IMR-90 (cell line): ENCODE results near the gene DPF3. TPM values are rescaled to one million over a fixed set of nuclear protein-coding genes. Genes with fewer than 3 reads are reported as not detected.

Source experiments
- ATAC-seq: fragments of 200-7000 bp; cut with Tn5 transposase; 2 replicates; pipeline ENCODE4 v1.9.1; 2020; ENCODE audit warnings: low read depth, mild to moderate bottlenecking, moderate library complexity
- BruUV-seq: library from RNA; stranded (reverse); fragments of 400-500 nt; replicated peaks from 2 replicates; lab custom pipeline; 2021; lab: Mats Ljungman, UMichigan
- CTCF ChIA-PET: fragments of 300-600 bp; formaldehyde crosslinking; extraction: SDS; loops from one replicate; lab custom pipeline; 2021; ENCODE audit warnings: antibody characterized with exemption; lab: Yijun Ruan, JAX
- POLR2A ChIA-PET: fragments of 300-600 bp; sonication (Branson Sonifier 250); formaldehyde crosslinking; loops from one replicate; lab custom pipeline; 2022; ENCODE audit warnings: antibody characterized with exemption; ENCODE audit not compliant: unreplicated experiment; lab: Charles Lee
- DNase-seq: peaks from one replicate; pipeline ENCODE4 v3.0.0; 2013
- H2AFZ ChIP-seq: replicated peaks from 2 replicates; pipeline ENCODE3; 2013; ENCODE audit warnings: low read length, mild to moderate bottlenecking; ENCODE audit not compliant: poor library complexity
- H2AK5ac ChIP-seq: 2 replicates; pipeline ENCODE4 v1.6.1; 2013; ENCODE audit warnings: low read depth, low read length, inconsistent platforms
- H2AK9ac ChIP-seq: replicated peaks from 2 replicates; pipeline ENCODE3; 2013; ENCODE audit warnings: mild to moderate bottlenecking, low read depth, low read length, moderate library complexity; ENCODE audit not compliant: poor library complexity
- H2BK120ac ChIP-seq: 2 replicates; pipeline ENCODE4 v1.6.1; 2013; ENCODE audit warnings: low read depth, low read length, inconsistent platforms
- H2BK15ac ChIP-seq: 3 replicates; pipeline ENCODE4 v1.6.1; 2013; ENCODE audit warnings: low read depth, low read length, inconsistent platforms
- H2BK20ac ChIP-seq: 2 replicates; pipeline ENCODE4 v1.6.1; 2013; ENCODE audit warnings: low read depth, mild to moderate bottlenecking, inconsistent platforms, low read length, moderate library complexity
- H2BK5ac ChIP-seq: 2 replicates; pipeline ENCODE4 v1.6.1; 2013; ENCODE audit warnings: mild to moderate bottlenecking, low read depth, low read length, inconsistent platforms; ENCODE audit not compliant: poor library complexity, severe bottlenecking
- H3K14ac ChIP-seq: replicated peaks from 2 replicates; pipeline ENCODE4 v1.6.1; 2013; ENCODE audit warnings: low read depth, low read length, inconsistent platforms
- H3K18ac ChIP-seq: 2 replicates; pipeline ENCODE4 v1.6.1; 2013; ENCODE audit warnings: low read depth, low read length, control low read depth
- H3K23ac ChIP-seq: 2 replicates; pipeline ENCODE4 v1.6.1; 2013; ENCODE audit warnings: low read depth, low read length, inconsistent platforms
- H3K27ac ChIP-seq: 2 replicates; pipeline ENCODE4 v1.5.1; 2013; ENCODE audit warnings: mild to moderate bottlenecking, control low read depth, low read length; ENCODE audit not compliant: insufficient read depth
- H3K27me3 ChIP-seq: 2 replicates; pipeline ENCODE4 v1.6.1; 2013; ENCODE audit warnings: low read length; ENCODE audit not compliant: control insufficient read depth, insufficient read depth
- H3K36me3 ChIP-seq: 2 replicates; pipeline ENCODE4 v1.6.1; 2013; ENCODE audit warnings: low read length, mixed read lengths; ENCODE audit not compliant: control insufficient read depth, insufficient read depth
- H3K4ac ChIP-seq: 2 replicates; pipeline ENCODE4 v1.6.1; 2013; ENCODE audit warnings: low read depth, low read length, inconsistent platforms
- H3K4me1 ChIP-seq: 2 replicates; pipeline ENCODE4 v1.6.1; 2013; ENCODE audit warnings: low read length, mixed read lengths; ENCODE audit not compliant: control insufficient read depth, insufficient read depth
- H3K4me2 ChIP-seq: 2 replicates; pipeline ENCODE4 v1.6.1; 2013; ENCODE audit warnings: low read depth, mild to moderate bottlenecking, control low read depth, low read length, moderate library complexity
- H3K4me3 ChIP-seq: 2 replicates; pipeline ENCODE4 v1.5.1; 2013; ENCODE audit warnings: low read depth, mild to moderate bottlenecking, control low read depth, low read length, moderate library complexity; ENCODE audit not compliant: insufficient read depth
- H3K56ac ChIP-seq: 2 replicates; pipeline ENCODE4 v1.6.1; 2013; ENCODE audit warnings: low read length, inconsistent platforms; ENCODE audit not compliant: insufficient read depth; ENCODE audit errors: extremely low read depth
- H3K79me1 ChIP-seq, 2 experiments: 2 replicates each; pipeline ENCODE4 v1.6.1; 2013; ENCODE audit warnings: low read length in 2 of 2, inconsistent platforms in 1 of 2, low read depth in 1 of 2
- H3K9ac ChIP-seq: 2 replicates; pipeline ENCODE4 v1.6.1; 2013; ENCODE audit warnings: low read depth, low read length, control low read depth
- H3K9me1 ChIP-seq: 2 replicates; pipeline ENCODE4 v1.6.1; 2013; ENCODE audit warnings: low read length, inconsistent platforms; ENCODE audit not compliant: insufficient read depth
- H3K9me3 ChIP-seq: 2 replicates; pipeline ENCODE4 v1.6.1; 2013; ENCODE audit warnings: low read length; ENCODE audit not compliant: control insufficient read depth, insufficient read depth
- H4K20me1 ChIP-seq: 2 replicates; pipeline ENCODE4 v1.6.1; 2013; ENCODE audit warnings: low read length, inconsistent platforms; ENCODE audit not compliant: insufficient read depth
- H4K5ac ChIP-seq: 2 replicates; pipeline ENCODE4 v1.6.1; 2013; ENCODE audit warnings: mild to moderate bottlenecking, low read depth, low read length, control low read depth
- H4K8ac ChIP-seq, 2 experiments: 2 replicates each; pipeline ENCODE4 v1.6.1; 2013; ENCODE audit warnings: low read depth in 2 of 2, low read length in 2 of 2, control low read depth in 1 of 2, inconsistent platforms in 1 of 2
- H4K91ac ChIP-seq: 2 replicates; pipeline ENCODE4 v1.6.1; 2013; ENCODE audit warnings: low read depth, low read length, inconsistent platforms; ENCODE audit not compliant: insufficient read depth
- BHLHE40 ChIP-seq: fragments of 150-350 bp; IDR thresholded peaks from 2 replicates; pipeline ENCODE4 v1.6.1; 2016; ENCODE audit warnings: mild to moderate bottlenecking, low read depth, low read length
- CEBPB ChIP-seq: IDR thresholded peaks from 2 replicates; pipeline ENCODE4 v1.6.1; 2012; ENCODE audit warnings: low read depth, low read length, improper control_type of control experiment
- CHD1 ChIP-seq: IDR thresholded peaks from 2 replicates; pipeline ENCODE4 v1.6.1; 2012; ENCODE audit warnings: low read depth, low read length, improper control_type of control experiment
- ELK1 ChIP-seq: fragments of 150-350 bp; IDR thresholded peaks from 2 replicates; pipeline ENCODE4 v1.6.1; 2016; ENCODE audit warnings: low read depth, mild to moderate bottlenecking, low read length, moderate library complexity, borderline replicate concordance
- FOS ChIP-seq: fragments of 150-350 bp; IDR thresholded peaks from 2 replicates; pipeline ENCODE4 v1.6.1; 2016; ENCODE audit warnings: low read depth, low read length
- MAFK ChIP-seq: IDR thresholded peaks from 2 replicates; pipeline ENCODE4 v1.6.1; 2012; ENCODE audit warnings: low read depth, low read length, improper control_type of control experiment
- MAZ ChIP-seq: IDR thresholded peaks from 2 replicates; pipeline ENCODE4 v1.6.1; 2012; ENCODE audit warnings: low read depth, mild to moderate bottlenecking, low read length, improper control_type of control experiment, moderate library complexity, borderline replicate concordance
- MXI1 ChIP-seq: IDR thresholded peaks from 2 replicates; pipeline ENCODE4 v1.6.1; 2012; ENCODE audit warnings: low read depth, mild to moderate bottlenecking, low read length, moderate library complexity, borderline replicate concordance
- POLR2A ChIP-seq: IDR thresholded peaks from 2 replicates; pipeline ENCODE4 v1.6.1; 2012; ENCODE audit warnings: mild to moderate bottlenecking, low read depth, low read length
- RAD21 ChIP-seq: IDR thresholded peaks from 2 replicates; pipeline ENCODE4 v1.6.1; 2012; ENCODE audit warnings: low read length, improper control_type of control experiment
- RCOR1 ChIP-seq: IDR thresholded peaks from 2 replicates; pipeline ENCODE4 v1.6.1; 2012; ENCODE audit warnings: mild to moderate bottlenecking, low read length, improper control_type of control experiment; ENCODE audit not compliant: insufficient replicate concordance
- RFX5 ChIP-seq: IDR thresholded peaks from 2 replicates; pipeline ENCODE4 v1.8.0; 2012; ENCODE audit warnings: low read depth, mild to moderate bottlenecking, low read length, moderate library complexity
- SMC3 ChIP-seq: fragments of 150-350 bp; IDR thresholded peaks from 2 replicates; pipeline ENCODE4 v1.6.1; 2016; ENCODE audit warnings: low read depth, mild to moderate bottlenecking, antibody characterized with exemption, low read length, moderate library complexity
- USF2 ChIP-seq: fragments of 150-350 bp; IDR thresholded peaks from 2 replicates; pipeline ENCODE4 v1.6.1; 2017; ENCODE audit warnings: mild to moderate bottlenecking, antibody characterized with exemption, low read length, low read depth
- dilution Hi-C: fragments of 300-500 bp; cut with HindIII; formaldehyde crosslinking; loops from one replicate; pipeline ENCODE4 v1.14.3; 2018; ENCODE audit warnings: low sequenced_read_pairs; ENCODE audit not compliant: unreplicated experiment
- in situ Hi-C: fragments of 300-500 bp; cut with MboI; formaldehyde crosslinking; loops from 3 replicates; pipeline ENCODE4 v1.14.3; 2019; ENCODE audit warnings: low sequenced_read_pairs, inconsistent platforms, mixed read lengths
- intact Hi-C: fragments of 100-400 bp; cut with micrococcal nuclease; formaldehyde crosslinking; loops from 2 replicates; pipeline ENCODE4 v1.10.0; 2022
- polyA plus RNA-seq, 3 experiments: library from polyadenylated mRNA; depleted of rRNA; stranded (reverse); fragments of >200 nt; gene quantifications; 2 replicates each; pipeline ENCODE4 v1.2.3, GENCODE V29; 2012; ENCODE audit warnings: low replicate concordance in 1 of 3
- total RNA-seq: library from RNA; depleted of rRNA; stranded (reverse); fragments of >200 nt; gene quantifications from 2 replicates; pipeline ENCODE4 v1.2.3, GENCODE V29; 2012
- TF ChIP-seq, protein P1 (sequence below): conservative IDR thresholded peaks from 2 replicates; pipeline ENCODE4 v1.5.1; 2012; ENCODE audit warnings: mild to moderate bottlenecking, low read depth, low read length, improper control_type of control experiment

Gene DPF3
- total and polyA plus RNA-seq, 2 of the 4 experiments (the other 2 are of a cell fraction): 30.5 to 32.8 TPM

DNA sequence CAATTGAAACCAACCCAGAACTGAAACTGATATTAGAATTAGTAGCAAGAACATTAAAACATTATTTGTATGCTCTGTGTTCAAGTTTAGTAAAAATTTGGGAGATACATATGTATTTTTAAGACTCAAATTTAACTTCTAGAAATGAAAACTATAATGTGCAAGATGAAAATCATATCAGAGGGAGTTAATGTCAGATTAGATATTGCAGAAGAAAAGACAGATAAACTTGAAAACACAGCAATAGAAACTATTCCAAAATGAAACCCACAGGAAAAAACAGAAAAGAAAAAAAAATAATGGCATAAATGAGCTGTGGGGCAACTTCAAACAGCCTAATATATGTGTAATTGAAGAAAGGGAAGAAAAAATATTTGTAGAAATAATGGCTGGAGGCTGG is 134.9 kb downstream of the DPF3 start:
- no peak overlapping the region for H3K23ac ChIP-seq
- peaks cover 6% of the 10 kb centered on the region for H3K9me1 ChIP-seq
- no peak for TF ChIP-seq CHD1
- TF ChIP-seq RAD21: no peak
- no peak for TF ChIP-seq SMC3
- no peak for TF ChIP-seq MXI1
- no peak for TF ChIP-seq MAZ
- TF ChIP-seq, protein P1, sequence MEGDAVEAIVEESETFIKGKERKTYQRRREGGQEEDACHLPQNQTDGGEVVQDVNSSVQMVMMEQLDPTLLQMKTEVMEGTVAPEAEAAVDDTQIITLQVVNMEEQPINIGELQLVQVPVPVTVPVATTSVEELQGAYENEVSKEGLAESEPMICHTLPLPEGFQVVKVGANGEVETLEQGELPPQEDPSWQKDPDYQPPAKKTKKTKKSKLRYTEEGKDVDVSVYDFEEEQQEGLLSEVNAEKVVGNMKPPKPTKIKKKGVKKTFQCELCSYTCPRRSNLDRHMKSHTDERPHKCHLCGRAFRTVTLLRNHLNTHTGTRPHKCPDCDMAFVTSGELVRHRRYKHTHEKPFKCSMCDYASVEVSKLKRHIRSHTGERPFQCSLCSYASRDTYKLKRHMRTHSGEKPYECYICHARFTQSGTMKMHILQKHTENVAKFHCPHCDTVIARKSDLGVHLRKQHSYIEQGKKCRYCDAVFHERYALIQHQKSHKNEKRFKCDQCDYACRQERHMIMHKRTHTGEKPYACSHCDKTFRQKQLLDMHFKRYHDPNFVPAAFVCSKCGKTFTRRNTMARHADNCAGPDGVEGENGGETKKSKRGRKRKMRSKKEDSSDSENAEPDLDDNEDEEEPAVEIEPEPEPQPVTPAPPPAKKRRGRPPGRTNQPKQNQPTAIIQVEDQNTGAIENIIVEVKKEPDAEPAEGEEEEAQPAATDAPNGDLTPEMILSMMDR: no peak
- no peak for TF ChIP-seq CEBPB
- no peak for TF ChIP-seq RCOR1
- TF ChIP-seq FOS: no peak
- no peak for TF ChIP-seq BHLHE40
- no peak for TF ChIP-seq USF2
- no peak for TF ChIP-seq ELK1
- TF ChIP-seq RFX5: no peak
- TF ChIP-seq MAFK: no peak
- no peak for TF ChIP-seq POLR2A
- no peak overlapping the region for H2AK9ac ChIP-seq
- ChIA-PET CTCF (no interaction called here), POLR2A (no interaction called here)
- dilution Hi-C loops: no loop called here
- no peak overlapping the region for H2BK120ac ChIP-seq
- H4K5ac ChIP-seq: no peak overlapping the region
- peaks cover 6% of the 10 kb centered on the region for H3K9me3 ChIP-seq
- no peak overlapping the region for H2BK15ac ChIP-seq
- H2AK5ac ChIP-seq: no peak overlapping the region
- H3K4me2 ChIP-seq: no peak overlapping the region
- H3K18ac ChIP-seq: no peak overlapping the region
- no peak for DNase-seq
- no peak overlapping the region for H4K91ac ChIP-seq
- H3K27ac ChIP-seq: no peak overlapping the region
- H2AFZ ChIP-seq: no peak overlapping the region
- H3K4me1 ChIP-seq: peaks cover 2% of the 10 kb centered on the region
- intact Hi-C loops: no loop called here
- no peak overlapping the region for H3K4me3 ChIP-seq
- ATAC-seq: no peak
- no TSS peak for BruUV-seq
- no peak overlapping the region for H3K14ac ChIP-seq
- no peaks in the 10 kb centered on the region for H4K20me1 ChIP-seq
- peaks cover 8 to 15% of the 10 kb centered on the region in 2 experiments for H3K79me1 ChIP-seq
- no peaks in the 10 kb centered on the region for H3K27me3 ChIP-seq
- H3K4ac ChIP-seq: no peak overlapping the region
- H2BK20ac ChIP-seq: no peak overlapping the region
- H3K9ac ChIP-seq: no peak overlapping the region
- peaks cover 2% of the 10 kb centered on the region for H3K36me3 ChIP-seq
- in situ Hi-C loops: no loop called here
- no peak overlapping the region for H4K8ac ChIP-seq
- H2BK5ac ChIP-seq: no peak overlapping the region
- no peak overlapping the region for H3K56ac ChIP-seq
